ENCODE results near the gene LARGE2. TPM values are rescaled to one million over a fixed set of nuclear protein-coding genes. Genes with fewer than 3 reads are reported as not detected.

LARGE2 gene
- total RNA-seq, 1 donor: not detected

GRCh38 chr11:45961751-45962240, 39.3 kb downstream of the LARGE2 start:
- no peaks in the 10 kb centered on the region for H3K27me3 ChIP-seq (ENCODE audit: insufficient read depth, low read length)
- H3K36me3 ChIP-seq (ENCODE audit: insufficient read depth, low read length): peaks cover 3% of the 10 kb centered on the region
- no peak for DNase-seq (ENCODE audit: insufficient read length, low spot score, missing footprints)
- no peak for TF ChIP-seq CTCF (IDR thresholded peaks at IDR 0.05; ENCODE audit: extremely low read depth, low read depth, low read length)
- H3K9me3 ChIP-seq (ENCODE audit: low read depth, low read length): no peaks in the 10 kb centered on the region
- H3K4me3 ChIP-seq (ENCODE audit: insufficient read depth, low read length): no peak overlapping the region
- no peak overlapping the region for H2AFZ ChIP-seq (ENCODE audit: low read length)
- no peaks in the 10 kb centered on the region for H4K20me1 ChIP-seq (ENCODE audit: insufficient read depth, low read length)
- no peaks in the 10 kb centered on the region for H3K79me2 ChIP-seq (ENCODE audit: insufficient read depth, low read length)
- H3K27ac ChIP-seq (ENCODE audit: low read depth, low read length): no peak overlapping the region
- no peak overlapping the region for H3K4me2 ChIP-seq (ENCODE audit: insufficient read depth, low read length)
- no peaks in the 10 kb centered on the region for H3K4me1 ChIP-seq (ENCODE audit: insufficient read depth, low read length)

- Histone ChIP-seq H3K27ac (ENCODE audit: low read depth, low read length) (peak overlapping the region; percentile 0), H4K20me1 (ENCODE audit: insufficient read depth, low read length) (no peaks in the 10 kb centered on the region), H3K4me3 (ENCODE audit: insufficient read depth, low read length) (no peak overlapping the region), H3K36me3 (ENCODE audit: insufficient read depth, low read length) (peaks cover 17% of the 10 kb centered on the region), H2AFZ (ENCODE audit: low read length) (no peak overlapping the region), H3K79me2 (ENCODE audit: insufficient read depth, low read length) (no peaks in the 10 kb centered on the region), H3K9me3 (ENCODE audit: low read depth, low read length) (no peaks in the 10 kb centered on the region), H3K27me3 (ENCODE audit: insufficient read depth, low read length) (no peaks in the 10 kb centered on the region), H3K4me2 (ENCODE audit: insufficient read depth, low read length) (no peak overlapping the region), H3K4me1 (ENCODE audit: insufficient read depth, low read length) (no peaks in the 10 kb centered on the region)
- TF ChIP-seq CTCF (IDR thresholded peaks at IDR 0.05; ENCODE audit: extremely low read depth, low read depth, low read length): peak; percentile 94
- peak; percentile 80 for DNase-seq (ENCODE audit: insufficient read length, low spot score, missing footprints)
Measured at GRCh38 chr11:45964911-45965389, 42.5 kb downstream of the LARGE2 start.

GRCh38 chr11:45967506-45967905, 45.0 kb downstream of the LARGE2 start:
- no peaks in the 10 kb centered on the region for H3K27me3 ChIP-seq (ENCODE audit: insufficient read depth, low read length)
- no peaks in the 10 kb centered on the region for H3K9me3 ChIP-seq (ENCODE audit: low read depth, low read length)
- H3K4me1 ChIP-seq (ENCODE audit: insufficient read depth, low read length): no peaks in the 10 kb centered on the region

GRCh38 chr11:45968901-45969300, 46.4 kb downstream of the LARGE2 start:
- H3K27ac ChIP-seq (ENCODE audit: low read depth, low read length): no peak overlapping the region
- no peak overlapping the region for H3K4me3 ChIP-seq (ENCODE audit: insufficient read depth, low read length)
- DNase-seq (ENCODE audit: insufficient read length, low spot score, missing footprints): no peak

More at GRCh38 chr11:45967506-45967905, 45.0 kb downstream of the LARGE2 start:
- no peak for DNase-seq (ENCODE audit: insufficient read length, low spot score, missing footprints)
- H4K20me1 ChIP-seq (ENCODE audit: insufficient read depth, low read length): no peaks in the 10 kb centered on the region
- H3K4me3 ChIP-seq (ENCODE audit: insufficient read depth, low read length): no peak overlapping the region
- H3K79me2 ChIP-seq (ENCODE audit: insufficient read depth, low read length): no peaks in the 10 kb centered on the region
- H3K27ac ChIP-seq (ENCODE audit: low read depth, low read length): no peak overlapping the region
- H2AFZ ChIP-seq (ENCODE audit: low read length): no peak overlapping the region
- TF ChIP-seq CTCF (IDR thresholded peaks at IDR 0.05; ENCODE audit: extremely low read depth, low read depth, low read length): no peak
- no peak overlapping the region for H3K4me2 ChIP-seq (ENCODE audit: insufficient read depth, low read length)
- H3K36me3 ChIP-seq (ENCODE audit: insufficient read depth, low read length): peaks cover 24% of the 10 kb centered on the region

More at GRCh38 chr11:45968901-45969300, 46.4 kb downstream of the LARGE2 start:
- Histone ChIP-seq H3K4me2 (ENCODE audit: insufficient read depth, low read length) (no peak overlapping the region), H3K9me3 (ENCODE audit: low read depth, low read length) (no peaks in the 10 kb centered on the region), H3K79me2 (ENCODE audit: insufficient read depth, low read length) (no peaks in the 10 kb centered on the region), H3K36me3 (ENCODE audit: insufficient read depth, low read length) (peaks cover 24% of the 10 kb centered on the region), H4K20me1 (ENCODE audit: insufficient read depth, low read length) (no peaks in the 10 kb centered on the region), H3K27me3 (ENCODE audit: insufficient read depth, low read length) (no peaks in the 10 kb centered on the region), H2AFZ (ENCODE audit: low read length) (no peak overlapping the region), H3K4me1 (ENCODE audit: insufficient read depth, low read length) (no peaks in the 10 kb centered on the region)
- no peak for TF ChIP-seq CTCF (IDR thresholded peaks at IDR 0.05; ENCODE audit: extremely low read depth, low read depth, low read length)

All from osteoblast (primary cell).